GM12865 (cell line): ENCODE data around the gene PPP1R14B.
A peak's percentile ranks its signal among the peaks of the same experiment; 100 is the strongest.

Source experiments
- DNase-seq: peaks from one replicate; pipeline ENCODE4 v3.0.0; 2010; ENCODE audit warnings: low read depth
- H3K4me3 ChIP-seq: 2 replicates; pipeline ENCODE4 v1.5.1; 2011; ENCODE audit warnings: mild to moderate bottlenecking, low read depth, low read length, control low read depth
- CTCF ChIP-seq: IDR thresholded peaks from 2 replicates; pipeline ENCODE4 v1.5.1; 2011; ENCODE audit warnings: low read length, control low read depth, low read depth, inconsistent platforms; ENCODE audit not compliant: insufficient read depth; ENCODE audit errors: missing control alignments

The PPP1R14B gene

DNA sequence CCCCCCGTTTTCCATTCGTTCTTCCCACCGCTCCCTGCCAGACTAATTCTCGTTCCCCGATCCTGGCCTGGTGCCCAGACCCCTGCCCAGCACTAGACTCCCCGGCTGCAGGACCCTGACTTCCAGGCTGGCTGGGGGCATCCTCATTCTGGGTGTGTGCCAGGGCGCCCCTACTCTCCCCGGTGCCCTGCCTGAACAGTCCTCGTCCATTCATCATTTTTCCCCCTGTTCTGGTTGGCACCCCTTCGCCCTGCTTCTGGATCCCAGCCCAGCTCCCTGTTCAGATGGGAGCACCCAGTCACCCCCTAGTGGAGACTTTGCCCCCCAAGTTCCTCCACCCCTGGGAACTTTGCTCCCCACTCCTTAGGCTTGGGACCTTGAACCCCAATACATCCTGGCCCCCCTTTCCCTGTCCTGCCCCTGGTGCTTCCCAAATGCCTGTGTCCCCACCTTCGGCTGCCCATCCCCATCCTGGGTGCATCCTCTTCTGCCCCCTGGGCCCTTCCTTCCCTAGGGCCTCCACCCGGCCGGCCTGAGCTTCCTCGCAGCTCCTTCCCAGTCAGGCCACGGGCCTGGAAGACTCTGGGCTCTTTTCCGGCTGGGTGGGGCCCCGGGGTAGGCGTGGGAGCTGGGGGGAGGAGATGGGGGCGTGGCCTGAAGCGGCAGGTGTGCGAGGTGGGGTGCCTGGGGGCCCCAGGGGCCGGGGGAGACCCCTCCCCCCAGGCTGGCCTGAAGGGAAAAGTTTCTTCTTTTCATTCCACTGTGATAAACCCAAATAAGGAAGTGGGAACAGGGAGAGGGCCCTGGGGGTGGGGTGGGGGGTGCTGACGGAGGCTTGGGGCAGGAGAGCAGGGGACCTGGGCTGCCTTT is 5.5 kb upstream of the PPP1R14B start:
- peak overlapping the region; percentile 72 for H3K4me3 ChIP-seq
- DNase-seq: no peak
- TF ChIP-seq CTCF: peak; percentile 48

DNA sequence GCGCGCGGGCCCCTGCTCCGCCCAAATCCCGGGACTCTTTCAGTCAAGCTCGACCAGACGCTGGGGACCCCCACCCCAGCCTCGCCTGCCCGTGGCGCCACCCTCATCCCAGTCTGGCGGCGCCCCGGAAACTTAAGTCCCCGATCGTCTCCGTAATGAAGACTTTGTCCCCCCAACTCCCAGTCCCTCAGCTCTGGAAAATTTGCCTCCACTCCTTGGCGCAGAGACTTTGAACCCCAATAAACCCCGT is 4.9 kb upstream of the PPP1R14B start:
- DNase-seq: no peak
- TF ChIP-seq CTCF: no peak
- H3K4me3 ChIP-seq: peak overlapping the region; percentile 72

DNA sequence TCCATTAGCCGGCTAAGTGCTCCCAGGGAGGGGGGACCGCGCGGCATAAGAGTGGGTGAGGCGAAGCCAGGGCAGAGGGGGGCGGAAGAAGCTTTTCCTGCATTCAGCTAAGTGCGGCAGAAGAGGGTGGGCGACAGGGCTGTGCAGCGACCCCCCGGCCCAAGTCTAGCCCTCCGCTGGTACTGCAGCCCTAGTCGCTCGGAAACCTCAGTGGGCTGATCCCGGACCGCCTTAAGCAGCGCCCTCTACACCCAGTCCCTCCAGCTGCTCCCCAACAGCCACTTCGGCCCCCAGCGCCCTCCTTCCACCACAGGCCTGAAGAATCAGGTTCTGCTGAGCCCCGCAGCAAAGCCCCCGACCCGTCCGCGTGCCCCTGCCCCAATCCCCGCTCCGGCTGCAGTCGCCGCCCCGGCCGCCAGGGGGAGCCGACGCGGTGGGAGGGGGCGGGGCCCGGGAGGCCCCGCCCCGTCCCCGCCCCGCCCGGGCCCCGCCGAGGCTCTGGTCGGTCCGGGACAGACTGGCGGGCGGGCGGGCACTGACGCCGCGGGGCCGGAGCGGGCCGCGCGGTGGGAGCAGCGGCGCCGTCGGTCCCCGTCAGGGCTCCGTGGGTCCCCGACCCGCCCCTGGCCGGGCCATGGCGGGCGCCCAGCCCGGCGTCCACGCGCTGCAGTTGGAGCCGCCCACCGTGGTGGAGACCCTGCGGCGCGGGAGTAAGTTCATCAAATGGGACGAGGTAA is 4.4 kb upstream of the PPP1R14B start, which contains the start of gene PLCB3:
TSS of gene PLCB3 (plus strand) at position 515 of the 737 bp plus-strand sequence. CDS start at position 635, 120 bp downstream.
- TF ChIP-seq CTCF: peak; percentile 67
- peak; percentile 63 for DNase-seq
- peak within 1 kb of the TSS; percentile 72 for H3K4me3 ChIP-seq

GRCh38 chr11:64250415-64251015 is 3.8 kb upstream of the PPP1R14B start:
- TF ChIP-seq CTCF: no peak
- DNase-seq: no peak
- peak overlapping the region; percentile 56; the same call in 1 of the 2 replicates for H3K4me3 ChIP-seq

DNA sequence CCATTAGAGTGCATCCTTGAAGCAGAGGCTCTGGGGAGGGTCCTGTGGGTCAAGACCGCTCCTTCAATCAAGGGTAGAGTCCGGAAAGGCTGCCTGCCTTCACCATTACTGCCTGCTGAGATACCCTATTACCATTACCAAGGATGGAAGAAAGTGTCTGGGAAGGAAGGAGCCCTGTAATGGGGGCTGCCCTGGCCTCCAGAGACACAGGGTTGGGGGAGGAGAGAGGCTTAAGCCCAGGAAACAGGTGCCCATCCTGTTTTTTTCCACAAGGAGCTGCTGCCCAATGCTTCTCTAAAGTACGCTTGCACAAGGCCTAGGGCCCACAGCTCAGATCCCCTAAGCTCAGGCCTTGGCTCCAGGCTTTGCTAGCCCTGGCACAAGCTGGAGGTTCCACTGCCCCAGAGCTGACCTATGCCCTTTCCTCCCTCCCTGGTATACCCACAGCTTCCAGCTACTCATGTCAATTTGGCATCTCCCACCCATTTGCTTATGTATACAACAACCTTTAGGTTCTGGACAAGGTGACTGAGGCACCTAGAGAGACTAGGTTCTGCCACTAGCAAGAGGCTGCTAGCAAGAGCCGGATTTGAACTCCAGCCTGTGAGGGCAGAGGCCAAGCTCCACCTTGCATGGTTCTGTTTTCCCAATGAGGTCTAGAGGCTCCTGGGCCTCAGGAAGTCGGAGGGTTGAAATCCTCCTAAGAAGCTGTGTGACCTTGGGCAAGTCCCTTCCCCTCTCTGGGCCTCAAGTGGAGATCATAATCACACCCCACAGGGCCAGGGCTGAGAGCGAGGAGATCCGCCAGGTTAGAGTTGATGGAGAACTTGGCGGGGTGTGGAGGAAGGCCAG is 3.0 kb upstream of the PPP1R14B start:
- no peak for TF ChIP-seq CTCF
- H3K4me3 ChIP-seq: no peak overlapping the region
- DNase-seq: no peak

- H3K4me3 ChIP-seq: no peak overlapping the region
- DNase-seq: no peak
- TF ChIP-seq CTCF: no peak
Observed at GRCh38 chr11:64249038-64249437, 2.3 kb upstream of the PPP1R14B start.
